NCI-H524 (cell line): Measurements from ENCODE around the gene SNX10.

Source experiments
- DNase-seq, 2 experiments: peaks; one replicate each; lab custom pipeline; 2025; lab: John Stamatoyannopoulos, UW

SNX10 gene

DNA sequence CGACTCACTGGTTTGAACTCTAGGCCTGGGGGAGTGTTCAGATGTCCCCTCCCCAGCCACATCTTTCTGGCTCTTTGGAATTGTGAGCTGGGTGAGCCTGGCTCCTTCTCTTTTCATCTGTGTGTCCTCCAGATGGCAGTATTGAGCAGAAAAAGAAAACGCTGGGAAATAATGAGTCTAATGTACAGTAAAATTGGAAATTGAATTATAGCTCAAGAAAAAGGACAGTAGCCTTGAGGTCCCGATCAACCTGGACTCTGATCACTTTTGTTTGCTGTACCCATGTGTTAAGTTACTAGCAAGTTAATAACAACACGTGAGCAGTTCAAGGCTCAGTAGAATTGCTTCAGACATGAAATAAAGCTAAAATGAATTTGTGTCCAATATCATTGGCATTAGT lies 77.9 kb downstream of the SNX10 start:
- peak; percentile 32 to 62 for DNase-seq

DNA sequence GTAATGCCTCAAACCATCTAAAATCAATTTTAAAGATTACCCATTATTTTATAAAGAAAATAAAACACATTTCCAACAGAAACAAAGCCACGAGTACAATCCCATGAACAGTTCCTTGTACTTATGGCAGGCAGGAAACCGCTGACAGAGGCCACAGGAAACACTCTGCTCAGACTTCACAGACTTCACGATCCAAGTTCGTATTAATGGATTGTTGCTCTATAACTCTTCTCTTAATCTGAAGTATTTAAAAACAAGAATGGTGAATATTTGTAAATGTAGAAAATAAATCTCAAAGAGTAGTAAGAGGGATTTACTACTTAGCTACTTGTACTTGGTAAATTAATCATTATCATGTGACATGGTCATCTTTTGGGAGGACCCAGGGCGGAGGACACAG lies 78.3 kb downstream of the SNX10 start:
- no peak for DNase-seq

DNA sequence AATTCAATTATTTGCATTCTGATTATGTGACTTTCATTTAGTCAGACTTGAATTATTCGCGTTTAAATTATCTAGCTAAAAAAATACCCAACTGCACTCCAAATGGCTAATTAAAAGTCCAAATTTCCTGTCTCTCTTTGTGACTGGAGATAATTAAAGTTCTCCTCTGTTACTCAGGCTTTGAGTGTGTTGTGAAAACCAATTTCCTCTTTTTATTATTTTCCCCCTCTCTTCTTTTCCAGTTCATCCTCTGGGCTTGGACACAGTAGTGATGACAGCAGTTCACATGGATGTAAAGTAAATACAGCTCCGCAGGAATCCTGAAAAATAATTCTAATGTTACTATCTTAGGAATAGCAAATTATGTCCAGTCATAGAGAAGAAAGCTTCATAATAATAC lies 80.6 kb downstream of the SNX10 start:
- no peak for DNase-seq

DNA sequence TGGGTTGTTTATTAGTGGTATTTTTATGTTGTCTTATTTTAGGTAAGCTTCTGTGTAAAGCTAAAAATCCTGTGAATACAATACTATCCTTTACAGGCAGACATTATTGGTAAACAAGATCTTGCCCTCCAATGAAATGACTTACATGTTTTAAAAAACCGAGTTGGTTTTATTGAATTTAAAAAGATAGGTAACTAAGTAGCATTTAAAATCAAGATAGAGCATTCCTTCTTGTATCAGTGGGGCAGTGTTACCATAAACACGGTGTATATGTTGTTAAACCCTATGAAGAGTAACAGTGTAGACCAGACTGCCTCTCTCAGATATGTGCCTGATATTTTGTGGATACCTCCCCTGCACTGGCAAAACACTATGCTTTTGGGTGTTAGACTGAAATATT lies 81.0 kb downstream of the SNX10 start:
- DNase-seq: no peak

DNA sequence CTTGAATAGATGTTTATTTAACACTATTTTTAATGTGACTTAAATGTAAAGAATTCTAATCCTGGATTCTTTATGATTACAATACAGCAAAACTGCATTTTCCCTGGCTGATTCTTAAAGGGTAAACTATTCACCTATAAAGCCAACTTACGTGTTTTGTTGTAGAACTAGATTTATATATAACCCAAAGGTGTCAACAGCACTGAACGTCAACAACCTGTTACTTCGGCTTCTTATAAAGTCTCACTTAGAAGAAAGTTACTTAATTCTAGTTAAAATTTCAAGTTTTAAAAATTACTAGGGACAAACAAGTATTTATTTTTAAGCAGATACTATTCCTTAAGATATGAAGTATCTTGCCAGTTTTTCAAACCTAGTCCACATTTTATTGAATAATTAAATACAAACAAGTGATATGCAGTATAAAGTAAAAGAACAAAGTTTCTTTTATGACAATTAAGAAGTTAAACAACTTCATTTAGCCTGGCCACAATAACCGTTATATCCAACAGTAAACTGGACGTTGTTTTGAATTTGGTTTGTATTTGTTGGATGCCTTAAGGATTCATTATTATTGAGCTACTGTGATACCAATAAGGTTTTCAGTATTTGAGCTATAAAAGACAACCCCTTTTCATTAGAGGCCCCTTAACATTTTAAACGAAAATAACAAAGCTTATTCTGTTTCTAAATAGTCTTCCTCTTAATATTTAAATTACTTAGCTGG lies 83.1 kb downstream of the SNX10 start:
- DNase-seq: no peak

DNA sequence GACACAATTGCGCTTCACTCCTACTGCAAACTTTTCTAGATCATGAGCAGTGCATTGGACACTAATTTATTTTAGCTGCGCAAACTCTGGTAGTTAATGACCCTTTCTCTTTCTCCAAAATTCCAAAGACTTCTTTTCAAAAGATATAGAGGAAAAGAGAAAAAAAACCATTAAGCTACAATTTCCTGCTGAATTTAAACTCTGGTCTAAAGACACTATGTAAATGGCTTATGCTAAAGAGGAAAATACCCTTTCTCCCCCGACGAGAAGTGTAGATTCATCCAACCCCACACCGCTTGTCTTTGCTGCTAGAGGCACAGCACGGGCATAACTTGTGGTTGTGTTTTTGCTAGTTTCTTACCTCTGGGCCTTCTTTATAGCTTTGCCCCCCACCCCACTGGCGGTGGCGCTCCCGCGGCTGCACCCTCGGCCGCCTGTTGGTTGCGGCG lies 84.1 kb downstream of the SNX10 start:
- DNase-seq: peak; percentile 44 to 58

DNA sequence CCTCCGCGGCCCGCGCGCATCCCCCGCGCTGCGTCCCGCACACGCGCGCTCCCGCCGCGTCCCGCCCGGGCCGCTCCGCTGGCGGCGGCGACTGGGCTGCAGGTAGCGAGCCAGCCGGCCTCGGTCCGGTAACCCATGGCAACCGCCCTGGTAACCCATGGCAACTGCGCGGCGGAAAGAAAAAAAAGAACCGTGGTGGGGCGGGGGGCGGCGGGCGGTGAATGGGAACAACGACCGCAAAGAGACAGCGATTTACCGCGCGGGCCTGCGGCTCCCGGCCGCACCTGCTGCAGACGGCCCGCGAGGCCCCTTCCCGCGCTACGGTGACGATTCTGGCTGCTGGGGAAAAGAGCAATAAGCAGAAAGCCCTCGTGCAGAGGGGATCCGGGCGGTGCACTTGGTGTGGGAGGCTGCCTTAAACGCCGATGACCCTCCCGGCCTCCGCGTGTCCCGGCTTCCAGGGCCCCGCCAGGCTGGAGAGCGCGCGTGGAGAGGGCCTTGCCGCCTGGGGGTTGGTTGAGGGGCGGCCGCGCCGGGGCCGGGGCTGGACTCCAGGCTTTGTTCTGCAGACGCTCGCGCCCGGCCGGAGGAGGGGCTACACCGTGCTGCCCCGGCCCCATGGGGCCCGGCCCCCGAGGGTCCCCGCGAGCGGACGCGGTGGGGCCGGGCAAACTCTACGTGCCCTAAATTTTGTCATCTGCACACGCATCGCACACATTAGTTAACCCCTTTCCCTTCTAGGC lies 84.7 kb downstream of the SNX10 start:
- DNase-seq: peak; percentile 53 to 68

DNA sequence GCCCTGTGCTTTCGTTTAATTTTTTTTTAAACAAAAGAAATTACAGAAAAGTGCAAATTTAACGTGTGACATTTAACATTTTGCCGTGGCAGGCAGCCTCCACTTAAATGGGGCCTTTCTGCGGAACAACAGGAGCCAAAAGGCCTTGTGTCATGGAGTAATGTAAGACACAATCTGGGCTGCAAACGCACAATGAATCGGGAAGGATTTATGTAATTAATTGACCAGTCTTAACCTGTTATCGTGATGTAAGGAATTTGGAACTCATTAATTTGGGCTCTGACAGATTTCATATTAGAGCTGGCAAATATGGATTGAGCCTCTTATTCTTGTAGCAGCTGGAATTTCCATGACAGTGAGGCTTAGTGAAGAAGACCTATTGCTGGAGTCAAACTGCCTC lies 86.4 kb downstream of the SNX10 start:
- peak in 1 of 2 experiments; percentile 56 for DNase-seq

DNA sequence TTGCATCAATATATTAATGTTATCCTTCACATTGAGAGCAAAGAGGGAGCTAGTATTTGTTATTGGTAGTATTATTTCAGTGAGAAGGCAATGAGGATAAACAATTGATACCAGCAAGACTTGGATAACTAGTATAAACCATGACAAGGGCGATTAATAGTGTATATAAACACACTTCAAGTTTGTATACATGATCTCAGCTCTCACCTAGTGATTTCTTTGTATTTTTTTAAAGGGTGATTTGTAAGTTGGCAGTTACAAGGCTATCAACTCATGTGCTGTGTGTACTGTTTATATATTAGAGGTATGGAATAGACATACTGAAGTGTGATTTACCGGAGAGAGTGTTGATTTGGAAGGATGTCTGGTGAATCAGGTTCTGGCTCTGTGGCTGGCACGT lies 88.0 kb downstream of the SNX10 start:
- DNase-seq: no peak

DNA sequence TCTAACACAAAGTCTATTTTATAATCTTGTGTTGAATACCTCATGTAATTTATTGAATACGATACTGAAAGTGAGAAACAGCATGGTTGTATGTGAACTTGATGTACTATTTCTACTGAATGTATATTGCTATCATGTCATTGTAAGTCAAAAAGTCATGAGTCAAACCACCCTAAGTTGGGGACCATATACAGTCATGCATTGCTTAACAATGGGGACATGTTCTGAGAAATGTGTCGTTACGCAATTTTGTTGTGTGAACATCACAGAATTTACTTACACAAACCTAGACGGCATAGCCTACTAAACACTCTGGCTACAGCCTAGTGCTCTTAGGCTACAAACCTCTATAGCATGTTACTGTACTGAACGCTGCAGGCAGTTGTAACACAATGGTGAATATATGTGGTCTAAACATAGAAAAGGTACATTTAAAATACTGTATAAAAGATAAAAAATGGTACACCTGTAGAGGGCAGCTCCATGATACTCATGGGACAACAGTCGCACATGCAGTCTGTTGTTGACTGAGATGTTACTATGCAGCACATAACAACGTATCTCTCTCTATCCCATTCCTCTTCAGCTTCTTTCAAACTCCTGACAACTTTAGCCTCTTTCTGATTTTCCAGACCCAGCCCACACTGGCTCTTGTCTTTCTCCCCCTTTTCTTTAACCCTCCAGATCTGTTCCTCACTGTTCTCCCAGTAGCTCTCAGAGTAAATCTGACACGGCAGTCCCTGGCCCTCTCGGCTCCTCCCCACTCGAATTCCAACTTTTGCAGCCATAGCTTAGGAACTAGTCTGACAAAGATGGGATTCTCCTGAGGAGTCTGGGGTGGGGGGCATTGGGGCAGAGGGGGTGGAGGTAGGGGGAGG lies 90.1 kb downstream of the SNX10 start:
- no peak for DNase-seq

DNA sequence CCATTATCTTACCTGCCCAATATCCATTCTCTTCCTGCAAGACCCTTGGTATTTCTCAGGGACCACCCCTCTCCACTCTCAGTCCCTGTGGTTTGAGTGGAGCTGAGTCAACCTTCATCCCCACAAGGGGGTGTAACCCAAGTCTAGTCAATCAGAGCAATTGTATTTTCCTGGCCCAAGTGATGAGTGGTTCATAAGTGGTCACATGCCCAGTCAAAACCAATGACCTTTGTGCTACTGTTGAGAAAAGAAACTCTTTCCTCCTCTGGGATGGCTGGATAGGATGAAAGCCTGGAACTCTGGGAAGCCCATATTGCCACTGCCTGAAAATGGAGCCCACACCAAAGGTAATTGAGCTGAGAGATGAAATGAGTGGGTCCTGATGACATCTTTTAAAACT lies 93.6 kb downstream of the SNX10 start:
- no peak for DNase-seq

DNA sequence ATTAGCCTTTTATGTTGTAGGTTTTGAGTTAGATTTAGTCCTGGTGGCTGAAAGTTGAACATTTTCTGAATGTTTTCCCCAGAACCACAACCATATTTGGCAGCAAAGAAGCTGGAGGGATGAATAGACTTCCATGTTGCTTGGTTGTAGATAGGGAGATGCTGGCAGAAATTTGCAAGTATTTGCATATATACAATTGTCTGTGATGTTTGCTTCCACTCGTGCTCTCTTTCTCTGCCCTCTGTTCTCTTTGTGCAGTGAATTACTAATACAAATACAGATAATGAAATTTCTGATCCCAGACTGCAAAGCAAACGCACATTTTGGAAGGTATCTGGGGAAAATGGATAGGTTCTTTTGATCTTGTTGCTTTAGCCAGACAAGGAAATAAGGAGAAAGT lies 96.1 kb downstream of the SNX10 start:
- DNase-seq: no peak

DNA sequence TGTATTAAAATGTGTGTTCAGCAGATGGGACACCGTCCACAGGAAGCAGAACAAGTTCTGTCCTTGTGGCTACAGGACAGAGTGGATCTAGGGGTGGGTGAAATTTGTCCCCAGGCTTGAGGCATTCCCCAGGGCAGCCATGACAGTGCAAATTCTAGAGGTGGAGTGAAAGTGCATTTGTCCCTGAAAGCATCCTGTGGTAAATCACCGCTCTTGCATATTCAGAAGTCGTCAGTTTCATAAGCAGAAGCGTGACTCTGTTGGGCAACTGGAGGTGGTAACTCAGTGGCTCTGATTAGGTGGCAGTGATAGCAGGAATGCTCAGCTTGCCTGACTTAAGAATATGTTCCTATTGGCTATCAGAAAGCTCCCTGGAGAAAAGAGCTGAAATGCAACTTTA lies 96.6 kb downstream of the SNX10 start:
- DNase-seq: no peak

DNA sequence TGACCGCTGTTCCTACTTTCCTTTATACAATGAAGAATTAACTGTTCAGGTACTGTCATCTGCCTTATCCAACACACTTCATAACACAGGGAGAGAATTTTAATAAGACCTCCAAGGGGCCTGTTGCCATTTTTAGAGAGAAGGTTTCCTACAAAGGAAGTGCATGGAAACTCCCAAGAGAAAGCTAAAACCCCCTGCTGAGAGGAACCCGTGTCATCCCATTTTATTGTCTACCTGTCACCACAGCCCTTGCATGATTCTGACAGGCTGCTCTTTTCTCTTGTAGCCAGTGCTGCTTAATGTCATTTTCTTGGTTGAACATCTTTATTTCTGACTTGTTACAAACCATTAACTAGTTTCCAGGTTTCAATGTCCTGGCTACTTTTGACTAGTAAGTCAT lies 98.4 kb downstream of the SNX10 start:
- no peak for DNase-seq

DNA sequence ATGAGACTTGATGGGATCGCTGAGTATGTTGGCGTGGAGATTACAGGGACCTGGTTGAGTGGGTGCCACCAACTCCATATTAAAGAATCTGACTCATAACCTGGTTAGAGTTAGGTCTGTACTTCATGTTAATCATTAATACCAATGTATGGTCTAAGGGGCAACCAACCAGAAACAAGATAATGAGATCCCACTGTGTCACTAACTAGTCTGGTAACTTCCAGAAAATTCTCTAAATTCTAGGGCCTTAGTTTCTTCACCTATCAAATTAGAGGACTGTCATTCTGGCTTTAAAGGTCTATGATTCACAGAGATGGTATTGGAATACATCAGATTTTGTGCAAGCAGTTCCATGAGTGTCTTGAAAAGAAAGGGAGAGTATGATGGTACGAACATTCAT lies 102.2 kb downstream of the SNX10 start:
- no peak for DNase-seq

DNA sequence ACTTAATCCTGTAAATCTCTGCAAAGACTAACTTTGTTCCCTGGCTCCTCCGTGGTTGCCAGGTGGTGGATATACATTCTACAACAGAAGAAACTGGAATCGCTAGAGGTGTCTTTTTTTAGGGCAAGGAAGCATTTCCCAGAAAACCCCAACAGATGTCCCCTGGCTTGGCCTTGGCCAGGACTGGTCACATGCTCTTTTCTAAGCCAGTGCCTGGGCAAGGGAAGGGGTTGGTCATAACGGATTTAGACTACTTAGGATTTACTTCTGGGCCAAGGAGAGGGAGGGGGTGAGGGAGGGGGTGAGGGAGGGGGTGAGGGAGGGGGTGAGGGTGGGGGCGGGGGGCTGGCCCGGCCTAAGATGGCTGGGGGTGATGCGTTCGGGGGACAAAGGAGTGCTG lies 105.7 kb downstream of the SNX10 start:
- peak; percentile 75 to 89 for DNase-seq

DNA sequence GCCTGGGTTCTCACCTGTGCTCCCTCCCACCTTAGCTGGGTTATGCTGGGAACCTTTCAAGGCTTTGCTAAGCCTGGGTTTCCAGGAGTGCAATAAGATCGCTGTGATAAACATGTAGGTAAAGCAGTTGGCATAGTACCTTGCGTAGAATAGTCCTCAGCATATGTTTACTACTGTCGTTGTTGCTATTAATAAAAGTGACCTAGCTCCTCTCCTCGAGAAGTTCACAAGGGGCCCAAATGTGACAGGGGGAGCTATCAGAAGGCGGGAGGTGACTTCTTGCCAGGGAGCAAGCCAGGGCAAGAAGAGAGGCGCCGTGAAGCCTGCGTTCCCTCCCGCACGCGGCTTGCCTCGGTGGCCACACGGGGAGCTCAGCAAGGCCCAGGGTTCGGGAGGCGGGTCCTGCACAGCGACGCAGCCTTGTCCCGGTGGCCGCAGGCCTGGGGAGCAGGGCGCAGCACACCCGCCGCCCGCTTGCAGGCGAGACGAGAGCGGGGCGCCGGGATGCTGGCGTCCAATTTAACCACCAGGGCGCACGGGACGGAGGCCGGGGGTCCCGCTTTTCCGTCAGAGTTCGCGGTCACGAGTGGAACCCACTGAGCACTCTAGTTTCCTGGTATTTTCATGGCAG lies 106.2 kb downstream of the SNX10 start:
- peak; percentile 23 to 57 for DNase-seq

DNA sequence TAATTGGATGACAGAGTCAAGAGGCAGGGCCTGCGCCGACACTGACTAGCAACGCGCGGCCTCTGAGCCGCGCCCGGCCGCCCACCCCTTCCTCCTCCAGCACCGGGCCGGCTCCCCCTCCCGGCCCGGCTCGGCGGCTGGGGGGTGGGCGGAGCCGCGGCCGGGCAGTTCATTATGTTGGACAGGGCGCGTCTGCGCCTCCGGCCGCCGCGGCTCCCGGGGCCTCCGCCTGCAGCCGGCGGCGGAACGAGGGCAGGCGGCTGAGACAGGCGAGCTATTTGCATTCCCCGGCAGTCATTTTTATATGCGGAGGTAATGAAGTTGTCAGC lies 106.7 kb downstream of the SNX10 start:
- peak; percentile 22 to 57 for DNase-seq

DNA sequence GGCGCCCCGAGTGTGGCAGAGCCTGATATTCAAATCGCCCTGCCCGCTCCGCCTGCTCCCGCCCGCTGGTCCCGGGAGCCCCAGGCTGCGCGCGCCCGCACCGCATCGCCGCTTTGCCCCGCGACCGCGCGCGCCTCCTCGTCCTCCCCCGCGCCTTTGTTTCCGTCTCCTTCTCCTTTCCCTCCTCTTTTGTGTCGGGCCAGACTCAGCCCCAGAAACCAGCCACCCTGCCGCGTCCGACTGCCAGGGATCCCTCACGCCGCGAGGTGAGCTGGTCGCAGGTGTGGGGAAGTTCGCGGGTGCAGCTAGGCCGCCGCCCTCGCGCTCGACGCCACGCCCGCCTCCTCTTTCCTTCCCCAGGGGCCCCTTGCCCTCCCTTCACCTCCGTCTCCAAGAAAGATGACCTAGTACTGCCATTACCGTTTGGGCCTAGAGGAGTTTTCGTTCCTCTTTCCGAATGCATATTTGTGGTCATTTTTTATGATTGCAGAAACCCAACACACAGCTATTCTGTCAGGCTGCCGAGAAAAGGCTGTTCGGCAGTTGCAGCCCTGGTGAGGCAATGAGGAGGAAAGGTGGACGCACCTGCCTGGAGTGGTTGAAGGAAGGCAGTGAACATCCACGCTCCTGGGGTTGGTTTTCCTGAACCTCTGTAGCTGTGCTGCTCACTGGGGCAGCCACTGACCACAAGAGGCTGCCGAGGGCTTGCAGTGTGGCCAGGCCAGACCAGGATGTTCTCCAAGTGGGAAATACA lies 107.3 kb downstream of the SNX10 start:
- peak in 1 of 2 experiments; percentile 54 for DNase-seq

DNA sequence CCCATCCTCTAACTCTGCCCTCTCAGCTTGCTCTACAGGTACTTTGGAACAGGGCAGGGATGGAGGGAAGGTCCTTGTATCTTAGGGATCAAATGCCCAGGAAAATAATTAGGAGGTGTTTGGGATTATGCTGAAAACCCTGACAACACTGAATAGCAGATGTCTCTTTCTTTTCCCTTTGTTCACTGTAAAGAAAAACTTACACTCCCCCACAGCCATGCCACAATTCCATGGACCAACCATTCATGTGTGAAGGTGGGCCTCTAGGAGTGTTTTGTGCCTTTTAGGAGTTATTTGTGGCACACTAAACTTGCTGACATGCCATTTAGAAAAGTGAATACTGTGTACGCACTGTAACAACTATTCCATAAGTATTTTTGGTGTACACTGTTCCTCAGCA lies 108.1 kb downstream of the SNX10 start:
- no peak for DNase-seq

DNA sequence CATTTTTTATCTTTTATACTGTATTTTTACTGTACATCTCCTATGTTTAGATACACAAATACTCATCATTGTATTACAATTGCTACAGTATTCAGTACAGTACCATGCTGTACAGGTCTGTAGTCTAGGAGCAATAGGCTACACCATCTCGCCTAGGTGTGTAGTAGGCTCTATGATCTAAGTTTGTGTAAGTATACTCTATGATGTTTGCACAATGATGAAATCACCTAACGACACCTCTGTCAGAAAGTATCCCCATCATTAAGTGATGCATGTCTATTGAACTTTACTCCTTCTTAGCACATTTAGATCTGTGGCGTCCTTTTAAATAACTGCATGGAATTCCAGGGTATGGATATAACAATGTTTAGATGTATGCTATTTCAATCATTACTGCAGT lies 112.0 kb downstream of the SNX10 start:
- DNase-seq: no peak
